ENCODE measurements around the gene LOXL1. TPM values are rescaled to one million over a fixed set of nuclear protein-coding genes. Genes with fewer than 3 reads are reported as not detected.

Gene LOXL1
- polyA plus RNA-seq, 3 donors, result 0.07 TPM; not detected in 2

DNA sequence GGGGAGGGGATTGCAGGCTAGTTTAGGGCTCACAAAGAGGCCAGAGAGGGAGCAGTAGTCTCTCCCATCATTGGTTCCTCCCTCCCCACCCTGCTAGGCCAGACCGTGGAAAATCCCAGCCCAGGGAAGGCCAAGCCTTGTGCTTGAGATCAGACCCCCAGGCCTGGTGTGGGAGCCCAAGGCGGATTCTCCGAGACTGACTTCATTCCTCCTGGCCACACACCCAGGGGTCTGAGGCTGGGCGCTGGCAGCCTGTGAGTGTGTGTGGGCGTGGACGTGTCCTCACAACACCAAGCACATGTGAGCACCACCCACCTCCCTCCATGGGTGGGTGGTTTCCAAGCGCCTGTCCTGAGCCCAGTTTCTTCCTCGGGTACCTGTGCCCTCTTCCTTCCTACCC is 4.1 kb downstream of the LOXL1 start:
- H3K4me1 Mint-ChIP-seq, result peaks cover 8% of the 10 kb centered on the region
- H3K4me1 ChIP-seq (ENCODE audit: control insufficient read depth in 1 of 2, insufficient read depth in 2 of 2, low read length in 2 of 2), result peaks cover 9 to 25% of the 10 kb centered on the region in 2 donors
- 63% methylated on average over 2 of the region's 8 CpGs for WGBS (ENCODE audit: insufficient coverage)

DNA sequence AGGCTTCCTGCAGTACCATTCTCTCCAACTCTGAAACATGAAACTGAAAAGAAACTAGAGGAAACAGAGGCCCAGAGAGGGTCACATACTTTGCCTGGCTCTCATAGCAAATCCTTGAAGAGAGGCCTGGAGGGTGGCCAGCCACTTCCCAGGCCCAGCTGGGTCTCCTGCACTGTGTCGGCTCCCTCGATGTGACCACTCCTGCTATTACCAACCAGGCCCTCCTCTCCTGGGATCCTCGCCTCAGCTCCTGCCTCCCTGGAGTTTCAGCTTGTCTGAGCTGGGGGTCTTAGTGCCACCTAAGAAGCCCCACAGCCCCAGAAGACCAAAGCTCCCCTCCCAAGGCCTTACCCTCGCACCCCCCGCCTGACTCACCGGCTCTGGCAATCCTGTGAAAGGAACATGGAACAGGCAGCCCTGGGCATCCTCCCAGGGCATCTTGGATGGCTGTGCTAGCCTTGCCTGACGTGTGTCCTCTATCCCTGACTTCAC is 4.6 kb downstream of the LOXL1 start:
- peaks cover 0 to 4% (median 0%) of the 10 kb centered on the region in 7 donors for H3K9me3 Mint-ChIP-seq
- H3K27me3 ChIP-seq (ENCODE audit: control insufficient read depth in 2 of 2, insufficient read depth in 2 of 2, low read length in 2 of 2), result peaks cover 13 to 36% of the 10 kb centered on the region in 2 donors
- WGBS (ENCODE audit: insufficient coverage), result 88% methylated on average over 7 of the region's 7 CpGs
- H3K36me3 ChIP-seq (replicated peaks in 1 of 2; ENCODE audit: control insufficient read depth in 1 of 2, insufficient read depth in 2 of 2, low read length in 2 of 2), result no peaks in the 10 kb centered on the region
- H3K4me1 ChIP-seq (ENCODE audit: control insufficient read depth in 1 of 2, insufficient read depth in 2 of 2, low read length in 2 of 2), result peaks cover 9 to 25% of the 10 kb centered on the region in 2 donors
- no peaks in the 10 kb centered on the region for H3K79me2 ChIP-seq (ENCODE audit: insufficient read depth, low read length)
- no peak overlapping the region for H2AFZ ChIP-seq (ENCODE audit: insufficient read depth, low read depth, low read length, poor library complexity, severe bottlenecking)
- no peak overlapping the region for H3K4me3 Mint-ChIP-seq
- intact Hi-C loops (cut with micrococcal nuclease), result no loop called here
- no peak for DNase-seq
- TF ChIP-seq, protein P1, sequence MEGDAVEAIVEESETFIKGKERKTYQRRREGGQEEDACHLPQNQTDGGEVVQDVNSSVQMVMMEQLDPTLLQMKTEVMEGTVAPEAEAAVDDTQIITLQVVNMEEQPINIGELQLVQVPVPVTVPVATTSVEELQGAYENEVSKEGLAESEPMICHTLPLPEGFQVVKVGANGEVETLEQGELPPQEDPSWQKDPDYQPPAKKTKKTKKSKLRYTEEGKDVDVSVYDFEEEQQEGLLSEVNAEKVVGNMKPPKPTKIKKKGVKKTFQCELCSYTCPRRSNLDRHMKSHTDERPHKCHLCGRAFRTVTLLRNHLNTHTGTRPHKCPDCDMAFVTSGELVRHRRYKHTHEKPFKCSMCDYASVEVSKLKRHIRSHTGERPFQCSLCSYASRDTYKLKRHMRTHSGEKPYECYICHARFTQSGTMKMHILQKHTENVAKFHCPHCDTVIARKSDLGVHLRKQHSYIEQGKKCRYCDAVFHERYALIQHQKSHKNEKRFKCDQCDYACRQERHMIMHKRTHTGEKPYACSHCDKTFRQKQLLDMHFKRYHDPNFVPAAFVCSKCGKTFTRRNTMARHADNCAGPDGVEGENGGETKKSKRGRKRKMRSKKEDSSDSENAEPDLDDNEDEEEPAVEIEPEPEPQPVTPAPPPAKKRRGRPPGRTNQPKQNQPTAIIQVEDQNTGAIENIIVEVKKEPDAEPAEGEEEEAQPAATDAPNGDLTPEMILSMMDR (IDR thresholded peaks at IDR 0.05), result no peak
- H3K27ac Mint-ChIP-seq, result peak overlapping the region in 1 of 7 donors; percentile 38
- peaks cover 7% of the 10 kb centered on the region for H3K4me1 Mint-ChIP-seq
- no peak overlapping the region for H3K27ac ChIP-seq (ENCODE audit: low read depth in 1 of 2, low read length in 2 of 2)
- peaks cover 0 to 6% of the 10 kb centered on the region in 2 donors for H3K36me3 Mint-ChIP-seq
- H3K27me3 Mint-ChIP-seq (ENCODE audit: low read depth in 3 of 3), result peaks cover 25 to 43% (median 26%) of the 10 kb centered on the region in 3 donors
- peaks cover 0 to 5% of the 10 kb centered on the region in 2 donors for H3K9me3 ChIP-seq (replicated peaks in 1 of 2; ENCODE audit: control insufficient read depth in 1 of 2, insufficient read depth in 1 of 2, low read length in 2 of 2)
- no peak overlapping the region for H3K4me2 ChIP-seq (replicated peaks; ENCODE audit: extremely low read depth, low read length, poor library complexity, severe bottlenecking)
- H3K9ac ChIP-seq (ENCODE audit: insufficient read depth, low read length, poor library complexity, severe bottlenecking), result no peak overlapping the region
- H3K4me3 ChIP-seq (replicated peaks in 1 of 3; ENCODE audit: low read depth in 2 of 3, low read length in 3 of 3), result no peak overlapping the region
- no peaks in the 10 kb centered on the region for H4K20me1 ChIP-seq (ENCODE audit: insufficient read depth, low read length)

More for the DNA sequence above, 4.1 kb downstream of the LOXL1 start:
- H3K79me2 ChIP-seq (ENCODE audit: insufficient read depth, low read length), result no peaks in the 10 kb centered on the region
- no peak overlapping the region for H3K27ac ChIP-seq (ENCODE audit: low read depth in 1 of 2, low read length in 2 of 2)
- no peak for DNase-seq
- no peak overlapping the region for H3K4me3 ChIP-seq (replicated peaks in 1 of 3; ENCODE audit: low read depth in 2 of 3, low read length in 3 of 3)
- peaks cover 30 to 48% (median 31%) of the 10 kb centered on the region in 3 donors for H3K27me3 Mint-ChIP-seq (ENCODE audit: low read depth in 3 of 3)
- no peaks in the 10 kb centered on the region for H3K36me3 ChIP-seq (replicated peaks in 1 of 2; ENCODE audit: control insufficient read depth in 1 of 2, insufficient read depth in 2 of 2, low read length in 2 of 2)
- H3K9ac ChIP-seq (ENCODE audit: insufficient read depth, low read length, poor library complexity, severe bottlenecking), result no peak overlapping the region
- no peaks in the 10 kb centered on the region for H4K20me1 ChIP-seq (ENCODE audit: insufficient read depth, low read length)
- no peak overlapping the region for H3K27ac Mint-ChIP-seq
- peaks cover 13 to 41% of the 10 kb centered on the region in 2 donors for H3K27me3 ChIP-seq (ENCODE audit: control insufficient read depth in 2 of 2, insufficient read depth in 2 of 2, low read length in 2 of 2)
- intact Hi-C loops (cut with micrococcal nuclease), result no loop called here
- H2AFZ ChIP-seq (ENCODE audit: insufficient read depth, low read depth, low read length, poor library complexity, severe bottlenecking), result no peak overlapping the region
- TF ChIP-seq, protein P1 (IDR thresholded peaks at IDR 0.05), result no peak
- peaks cover 0 to 4% (median 0%) of the 10 kb centered on the region in 7 donors for H3K9me3 Mint-ChIP-seq
- peaks cover 0 to 5% of the 10 kb centered on the region in 2 donors for H3K9me3 ChIP-seq (replicated peaks in 1 of 2; ENCODE audit: control insufficient read depth in 1 of 2, insufficient read depth in 1 of 2, low read length in 2 of 2)
- H3K4me2 ChIP-seq (replicated peaks; ENCODE audit: extremely low read depth, low read length, poor library complexity, severe bottlenecking), result no peak overlapping the region
- H3K36me3 Mint-ChIP-seq, result peaks cover 0 to 9% of the 10 kb centered on the region in 2 donors
- H3K4me3 Mint-ChIP-seq, result no peak overlapping the region

Data from CD14-positive monocyte (primary cell).